HepG2 (cell line): ENCODE measurements around the gene LMX1B.

ENCODE experiments used
- BHLHE40 ChIP-seq: IDR thresholded peaks from 2 replicates; pipeline ENCODE4 v1.6.1; 2011; ENCODE audit warnings: low read length, improper control_type of control experiment
- CREB3 ChIP-seq: sonication (generic); formaldehyde crosslinking; IDR thresholded peaks from 2 replicates; pipeline ENCODE4 v1.5.0; 2020; ENCODE audit warnings: missing genetic modification reagents
- EP300 ChIP-seq, 3 experiments: sonication (generic) in 1 of 3; formaldehyde crosslinking in 1 of 3; IDR thresholded peaks; 2 replicates each; pipeline versions ENCODE4 v1.5.1 to v1.6.1; 2011 to 2020; ENCODE audit warnings: low read depth in 2 of 3, low read length in 2 of 3, borderline replicate concordance in 1 of 3, improper control_type of control experiment in 1 of 3, mild to moderate bottlenecking in 1 of 3, missing genetic modification reagents in 1 of 3, moderate library complexity in 1 of 3
- KDM5A ChIP-seq: fragments of 200-600 bp; sonication (generic); IDR thresholded peaks from 2 replicates; pipeline ENCODE4 v1.7.0; 2018; ENCODE audit warnings: antibody characterized with exemption, mild to moderate bottlenecking, low read length, borderline replicate concordance
- MTA1 ChIP-seq: sonication (generic); formaldehyde crosslinking; IDR thresholded peaks from 2 replicates; pipeline ENCODE4 v1.4.0; 2020; ENCODE audit warnings: missing genetic modification reagents, mild to moderate bottlenecking, borderline replicate concordance
- PBX3 ChIP-seq: sonication (generic); formaldehyde crosslinking; IDR thresholded peaks from 2 replicates; pipeline ENCODE4 v1.8.1; 2023; ENCODE audit warnings: missing genetic modification reagents, inconsistent platforms, borderline replicate concordance
- U2AF2 ChIP-seq: fragments of 200-400 bp; formaldehyde crosslinking; IDR thresholded peaks from 2 replicates; pipeline ENCODE4 v1.6.1; 2017; ENCODE audit warnings: low read depth, mild to moderate bottlenecking, low read length
- ZMYM2 ChIP-seq: sonication (generic); formaldehyde crosslinking; IDR thresholded peaks from 2 replicates; pipeline ENCODE4 v1.8.0; 2022; ENCODE audit warnings: mild to moderate bottlenecking, missing genetic modification reagents
- ZNF333 ChIP-seq: sonication (generic); formaldehyde crosslinking; IDR thresholded peaks from 2 replicates; pipeline ENCODE4 v1.4.0; 2020; ENCODE audit warnings: mild to moderate bottlenecking, missing genetic modification reagents, borderline replicate concordance
- ZNF354B ChIP-seq: sonication (generic); formaldehyde crosslinking; IDR thresholded peaks from 2 replicates; pipeline ENCODE4 v1.8.0; 2022; ENCODE audit warnings: mild to moderate bottlenecking, missing genetic modification reagents
- ZSCAN25 ChIP-seq: sonication (generic); formaldehyde crosslinking; IDR thresholded peaks from 2 replicates; pipeline ENCODE4 v1.8.0; 2022; ENCODE audit warnings: mild to moderate bottlenecking, missing genetic modification reagents

- no peak for TF ChIP-seq PBX3 (CRISPR knock-in tag)
- no peak for TF ChIP-seq MTA1
- TF ChIP-seq CREB3 (CRISPR knock-in tag), result no peak
- TF ChIP-seq ZMYM2 (CRISPR knock-in tag), result no peak
- no peak for TF ChIP-seq ZNF333 (CRISPR knock-in tag)
- TF ChIP-seq EP300 (IDR thresholded peaks at IDR 0.05; ENCODE audit: low read depth in 2 of 2, low read length in 2 of 2), result no peak
- TF ChIP-seq EP300 (CRISPR knock-in tag; IDR thresholded peaks at IDR 0.05; ENCODE audit: borderline replicate concordance), result no peak
- TF ChIP-seq U2AF2, result no peak
- no peak for TF ChIP-seq KDM5A
- no peak for TF ChIP-seq BHLHE40
- TF ChIP-seq ZSCAN25 (CRISPR knock-in tag), result no peak
- no peak for TF ChIP-seq ZNF354B (CRISPR knock-in tag)
Observed at GRCh38 chr9:126658956-126659555, 45.3 kb downstream of the LMX1B start.
